Stimulated activated CD8-positive, alpha-beta memory T cell treated with anti-CD3 and anti-CD28 coated beads, Interleukin-7, amount 100 ng/mL, for 48 hours (primary cell): ENCODE data around the gene CPT1B.
"Not testable (repeated sequence)": the region's sequence is repeated elsewhere in the genome, so short reads cannot be mapped to it uniquely, and the experiment has no call there.

Source experiments
- DNase-seq, 2 donors: peaks; one replicate each; pipeline ENCODE4 v3.0.0-alpha.2; 2020; ENCODE audit warnings: low read depth in 1 of 2; ENCODE audit errors: extremely low read depth in 1 of 2

Gene CPT1B

GRCh38 chr22:50529897-50530579 is 48.2 kb downstream of the CPT1B start, which contains the start of gene TYMP:
Gene TYMP (minus strand): TSS chr22:50530012. CDS start chr22:50529709, 303 bp downstream.
- no peak for DNase-seq

GRCh38 chr22:50529416-50529896 is 48.8 kb downstream of the CPT1B start:
- DNase-seq, result no peak

- DNase-seq, result no peak
Observed at GRCh38 chr22:50528682-50529415, 49.4 kb downstream of the CPT1B start.

- DNase-seq, result no peak
Observed at GRCh38 chr22:50527921-50528681, 50.1 kb downstream of the CPT1B start.

GRCh38 chr22:50526834-50527801 is 51.1 kb downstream of the CPT1B start:
- no peak for DNase-seq

GRCh38 chr22:50526108-50526833 is 52.0 kb downstream of the CPT1B start:
- peak in 1 of 2 donors; percentile 78 for DNase-seq

- DNase-seq, result no peak
Observed at GRCh38 chr22:50525858-50526107, 52.4 kb downstream of the CPT1B start.

- DNase-seq, result peak; percentile 95 to 96
Observed at GRCh38 chr22:50525104-50525857, 52.9 kb downstream of the CPT1B start, which contains the start of gene SCO2. Gene SCO2 (minus strand): TSS chr22:50525598. CDS start chr22:50524411, 1,187 bp downstream.

- DNase-seq, result no peak
Observed at GRCh38 chr22:50524676-50525103, 53.5 kb downstream of the CPT1B start.

- DNase-seq, result no peak
Observed at GRCh38 chr22:50523806-50524675, 54.2 kb downstream of the CPT1B start.

GRCh38 chr22:50523458-50523805 is 54.8 kb downstream of the CPT1B start:
- no peak for DNase-seq

- DNase-seq, result no peak
Observed at GRCh38 chr22:50522806-50523438, 55.3 kb downstream of the CPT1B start.

GRCh38 chr22:50522208-50522805 is 55.9 kb downstream of the CPT1B start:
- no peak for DNase-seq

GRCh38 chr22:50521710-50522109 is 56.5 kb downstream of the CPT1B start:
- DNase-seq, result no peak

GRCh38 chr22:50520826-50521453 is 57.3 kb downstream of the CPT1B start:
- no peak for DNase-seq

- not testable (repeated sequence) for DNase-seq
Observed at GRCh38 chr22:50520184-50520583, 58.0 kb downstream of the CPT1B start.

- DNase-seq, result no peak
Observed at GRCh38 chr22:50519151-50519550, 59.1 kb downstream of the CPT1B start.
